Adrenal gland (tissue), 5 donors: ENCODE results near the gene DUSP22.

Experiments
- CTCF ChIP-seq, 6 experiments: fragments of 450-650 bp in 4 of 6; fragments of 200-600 bp in 2 of 6; sonication (generic) in 1 of 6; IDR thresholded peaks; 1 replicate in 5 of 6; 2 replicates in 1 of 6; pipeline versions ENCODE4 v1.5.1 to v1.8.0; 2016 to 2021; ENCODE audit warnings: antibody characterized with exemption in 6 of 6, mild to moderate bottlenecking in 2 of 6, moderate library complexity in 1 of 6
- POLR2A ChIP-seq, 2 donors: fragments of 450-650 bp; IDR thresholded peaks; one replicate each; pipeline ENCODE4 v1.6.1; 2017; ENCODE audit warnings: antibody characterized with exemption in 2 of 2, mild to moderate bottlenecking in 2 of 2, moderate library complexity in 1 of 2
- donor health status: DM: no; HTN: no; CAD: no.

GRCh38 chr6:353642-354614 lies 61.6 kb downstream of the DUSP22 start:
- TF ChIP-seq CTCF (IDR thresholded peaks at IDR 0.05) (no peak), POLR2A (IDR thresholded peaks at IDR 0.05) (no peak)
